ENCODE data around the gene CTNNA3.
"Not testable (repeated sequence)": the region's sequence is repeated elsewhere in the genome, so short reads cannot be mapped to it uniquely, and the experiment has no call there.

The CTNNA3 gene

GRCh38 chr10:67506083-67506756 lies 189.8 kb downstream of the CTNNA3 start:
- DNase-seq (ENCODE audit: low read depth in 3 of 3), result no peak

DNA sequence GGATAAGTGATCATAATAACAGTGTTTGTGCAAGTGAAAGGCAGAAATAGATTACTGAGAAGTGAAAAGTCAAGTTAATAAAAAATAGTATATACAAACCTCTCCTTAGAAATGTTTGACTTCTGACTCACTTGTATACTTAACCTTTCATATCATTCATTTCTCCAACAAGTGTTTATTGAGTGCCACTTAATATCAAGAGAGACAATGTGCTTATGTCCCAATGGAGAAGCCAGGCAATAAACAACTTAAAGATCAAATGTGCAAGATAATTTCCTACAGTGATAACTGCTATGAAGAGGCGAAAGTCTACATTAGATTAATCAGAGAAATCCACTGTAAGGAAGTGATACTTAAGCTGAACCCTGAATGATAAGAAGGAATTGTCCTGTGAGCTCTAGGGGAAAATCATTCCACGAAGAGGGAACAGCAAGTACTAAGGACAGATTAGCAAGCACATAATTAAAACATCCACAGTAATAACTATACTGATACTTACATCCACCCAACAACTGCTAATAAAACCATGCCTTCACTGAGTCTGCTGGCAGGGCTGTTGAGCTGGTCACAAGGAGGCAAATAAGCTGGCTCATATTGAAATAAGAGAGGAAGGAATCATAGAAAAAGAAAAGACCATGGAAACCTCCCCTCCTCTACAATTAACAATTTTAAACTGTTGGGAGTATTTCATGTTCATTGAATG lies 203.5 kb downstream of the CTNNA3 start:
- no peak for DNase-seq (ENCODE audit: low read depth in 3 of 3)

- DNase-seq (ENCODE audit: low read depth in 3 of 3), result no peak
Measured at GRCh38 chr10:67487906-67488619, 207.9 kb downstream of the CTNNA3 start.

DNA sequence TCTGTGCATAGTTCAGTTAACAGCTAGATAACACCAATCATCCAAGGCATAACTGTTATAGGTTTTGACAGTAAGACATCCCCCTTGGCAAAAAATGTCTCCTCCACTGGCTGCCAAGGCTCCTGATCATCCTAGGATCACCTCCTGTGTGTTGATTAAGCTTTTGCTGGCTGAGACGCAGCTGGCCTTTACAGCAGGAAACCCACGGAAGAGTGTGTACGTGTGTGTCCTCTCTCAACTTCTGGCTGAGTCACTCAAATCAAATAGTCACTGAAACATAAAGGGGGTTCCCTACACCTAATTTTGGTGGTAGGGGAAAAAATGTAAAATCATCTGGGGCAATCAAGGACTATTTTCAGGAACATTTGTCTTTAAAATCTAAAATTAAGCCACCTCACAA lies 208.8 kb downstream of the CTNNA3 start:
- no peak for DNase-seq (ENCODE audit: low read depth in 3 of 3)

GRCh38 chr10:67477868-67478267 lies 218.1 kb downstream of the CTNNA3 start:
- DNase-seq (ENCODE audit: low read depth in 3 of 3), result no peak

DNA sequence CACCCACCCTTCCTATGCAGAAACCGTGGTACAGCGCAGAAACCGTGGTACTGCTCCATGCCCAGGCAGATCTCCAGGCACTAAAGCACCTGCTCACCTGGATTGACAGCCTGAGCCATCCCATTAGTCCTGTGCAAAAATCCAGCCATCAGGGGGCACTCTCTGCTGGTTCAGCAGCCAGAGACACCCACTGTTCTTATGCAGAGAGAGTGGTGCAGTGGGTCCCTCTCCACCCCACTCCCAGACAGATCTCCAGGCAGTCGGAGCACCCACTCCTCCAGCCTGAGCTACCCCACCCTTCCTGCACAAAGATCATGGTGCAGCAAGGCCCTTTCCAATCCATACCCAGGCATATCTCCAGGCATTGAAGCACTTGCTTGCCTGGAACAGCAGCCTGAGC lies 219.8 kb downstream of the CTNNA3 start:
- DNase-seq (ENCODE audit: low read depth in 3 of 3), result no peak

DNA sequence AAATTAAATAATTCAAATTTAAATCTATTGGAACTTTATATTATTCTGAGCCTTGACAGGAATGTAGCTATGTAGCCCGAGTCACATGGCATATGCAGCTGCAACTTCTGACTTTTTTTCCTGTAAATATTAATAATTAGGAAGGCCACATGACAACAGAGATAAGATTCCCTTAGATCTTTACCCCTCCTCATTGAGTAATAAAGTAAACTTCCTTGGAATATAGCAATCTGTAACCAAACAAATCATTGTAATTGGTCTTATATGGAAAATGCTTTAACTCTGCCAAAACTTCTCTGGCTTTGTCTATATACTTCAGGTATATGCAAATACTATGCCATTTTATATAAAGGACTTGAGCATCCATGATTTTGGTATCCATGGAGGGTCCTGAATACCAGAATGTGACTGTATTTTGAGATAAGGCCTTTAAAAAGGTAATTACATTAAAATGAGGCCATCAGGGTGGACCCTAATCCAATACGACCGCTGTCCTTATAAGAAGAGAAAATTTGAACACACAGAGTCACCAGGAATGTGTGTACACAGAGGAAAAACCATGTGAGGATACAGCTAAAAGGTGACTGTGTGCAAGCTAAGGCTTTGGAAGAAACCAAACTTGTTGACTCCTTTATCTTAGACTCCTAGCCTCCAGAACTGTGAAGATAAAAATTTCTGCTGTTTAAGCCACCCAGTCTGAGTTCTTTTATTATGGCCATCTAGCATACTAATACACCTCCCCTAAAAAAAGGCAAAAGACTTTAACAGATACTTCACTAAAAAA lies 222.0 kb downstream of the CTNNA3 start:
- no peak for DNase-seq (ENCODE audit: low read depth in 3 of 3)

GRCh38 chr10:67471022-67471421 lies 225.0 kb downstream of the CTNNA3 start:
- no peak for DNase-seq (ENCODE audit: low read depth in 3 of 3)

GRCh38 chr10:67464278-67464677 lies 231.7 kb downstream of the CTNNA3 start:
- no peak for DNase-seq (ENCODE audit: low read depth in 3 of 3)

DNA sequence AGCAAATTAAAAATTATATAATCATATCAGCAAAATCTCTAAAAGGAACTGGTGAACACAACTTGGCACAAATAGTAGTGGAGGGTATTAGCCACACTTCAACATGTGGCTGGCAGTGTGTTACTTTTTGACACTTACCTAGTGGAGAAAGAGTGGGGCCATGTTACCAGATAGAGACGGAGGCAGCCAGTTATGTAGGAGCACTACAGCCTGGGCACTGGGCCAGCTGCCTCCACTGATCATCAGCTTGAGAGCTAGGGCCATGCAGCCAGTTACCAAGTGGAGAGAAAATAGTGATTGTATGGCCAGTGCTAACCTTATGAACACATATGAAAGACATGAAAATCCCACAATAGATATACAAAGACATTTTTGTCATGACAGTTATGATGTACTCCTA lies 243.1 kb downstream of the CTNNA3 start:
- DNase-seq (ENCODE audit: low read depth in 3 of 3), result no peak

- no peak for DNase-seq (ENCODE audit: low read depth in 3 of 3)
Measured at GRCh38 chr10:67438605-67439304, 257.2 kb downstream of the CTNNA3 start.

DNA sequence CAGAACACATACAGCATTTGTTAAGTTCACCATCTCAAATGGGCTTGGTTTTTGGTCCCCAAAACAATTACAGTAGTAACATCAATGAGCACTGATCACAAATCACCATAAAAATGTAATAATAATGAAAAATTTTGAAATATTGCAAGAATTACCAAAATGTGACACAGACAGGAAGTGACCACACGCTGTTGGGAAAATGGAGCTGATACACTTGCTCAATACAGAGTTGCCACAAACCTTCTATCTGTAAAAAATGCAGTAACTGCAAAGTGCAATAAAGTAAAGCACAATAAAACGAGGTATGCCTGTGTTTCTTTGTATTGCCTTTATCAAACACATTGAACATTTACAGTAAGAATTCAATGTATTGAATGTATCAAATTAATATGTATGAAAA lies 262.7 kb downstream of the CTNNA3 start:
- DNase-seq (ENCODE audit: low read depth in 3 of 3), result no peak

DNA sequence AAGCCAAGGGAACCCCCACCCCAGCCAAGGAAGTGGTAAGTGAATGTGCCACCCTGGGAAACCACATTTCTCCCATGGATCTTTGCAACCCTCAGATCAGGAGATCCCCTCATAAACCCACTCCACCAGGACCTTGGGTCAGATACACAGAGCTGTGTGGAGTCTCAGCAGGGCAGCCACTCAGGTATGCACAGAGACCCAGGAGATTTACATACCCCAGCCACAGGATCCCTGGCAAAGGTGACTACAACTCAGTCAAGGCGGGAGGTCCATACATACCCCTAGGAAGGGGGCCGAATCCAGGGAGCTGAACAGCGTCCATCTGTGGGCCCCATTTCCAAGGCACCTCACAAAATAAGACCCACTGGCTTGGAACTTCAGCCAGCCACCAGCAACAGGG lies 293.4 kb downstream of the CTNNA3 start:
- DNase-seq (ENCODE audit: low read depth in 3 of 3), result no peak

DNA sequence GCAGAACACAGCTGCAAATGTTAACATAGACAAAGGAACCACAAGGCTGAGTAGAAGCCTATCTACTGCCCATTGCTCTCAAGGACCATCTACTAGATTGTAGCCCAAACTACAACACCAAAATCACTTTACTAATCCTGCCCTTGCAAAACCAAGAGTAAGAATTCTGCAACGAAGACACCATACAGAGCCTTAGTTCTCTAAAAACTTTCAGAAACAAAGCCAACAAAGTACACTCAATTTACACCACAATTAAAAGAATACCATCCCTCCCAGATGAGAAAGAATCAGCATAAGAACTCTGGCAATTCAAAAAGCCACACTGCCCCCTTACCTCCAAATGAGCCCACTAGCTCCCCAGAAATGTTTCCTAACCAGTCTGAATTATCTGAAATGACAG lies 294.3 kb downstream of the CTNNA3 start:
- DNase-seq (ENCODE audit: low read depth in 3 of 3), result no peak

DNA sequence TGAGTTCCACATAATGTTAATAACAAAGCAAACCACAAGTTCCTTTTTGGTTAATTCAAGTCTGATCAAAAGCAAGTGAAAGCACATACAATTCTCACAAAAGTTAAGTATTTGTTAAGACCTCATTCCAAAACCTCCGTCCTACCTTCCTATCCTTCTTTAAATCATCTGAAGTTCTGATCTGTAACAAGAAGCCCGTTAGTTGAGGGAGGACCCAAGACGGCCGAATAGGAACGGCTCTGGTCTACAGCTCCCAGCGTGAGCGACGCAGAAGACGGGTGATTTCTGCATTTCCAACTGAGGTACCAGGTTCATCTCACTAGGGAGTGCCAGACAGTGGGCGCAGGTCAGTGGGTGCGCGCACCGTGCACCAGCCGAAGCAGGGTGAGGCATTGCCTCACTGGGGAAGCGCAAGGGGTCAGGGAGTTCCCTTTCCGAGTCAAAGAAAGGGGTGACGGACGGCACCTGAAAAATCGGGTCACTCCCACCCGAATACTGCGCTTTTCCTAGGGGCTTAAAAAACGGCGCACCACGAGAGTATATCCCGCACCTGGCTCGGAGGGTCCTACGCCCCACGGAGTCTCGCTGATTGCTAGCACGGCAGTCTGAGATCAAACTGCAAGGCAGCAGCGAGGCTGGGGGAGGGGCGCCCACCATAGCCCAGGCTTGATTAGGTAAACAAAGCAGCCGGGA lies 309.0 kb downstream of the CTNNA3 start:
- DNase-seq (ENCODE audit: low read depth in 3 of 3), result not testable (repeated sequence)

DNA sequence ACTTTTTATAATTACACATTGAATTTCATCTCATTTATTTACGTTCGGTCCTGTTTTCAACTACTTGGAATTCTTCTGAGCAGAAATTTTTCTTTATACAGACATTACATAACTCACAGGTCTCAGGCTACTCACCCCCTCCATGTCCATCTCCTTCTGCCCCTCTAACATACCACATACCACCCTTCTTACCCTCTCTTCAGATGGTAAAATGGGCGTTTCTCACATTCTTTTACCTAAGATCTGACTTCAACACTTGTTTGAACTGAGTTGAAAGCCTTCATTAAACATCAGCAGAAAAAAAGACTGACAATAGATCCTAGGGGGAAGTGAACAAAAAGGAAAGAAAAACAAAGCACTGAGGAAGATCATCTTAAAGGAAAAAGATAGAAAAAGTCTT lies 309.7 kb downstream of the CTNNA3 start:
- DNase-seq (ENCODE audit: low read depth in 3 of 3), result no peak

GRCh38 chr10:67385566-67385965 lies 310.4 kb downstream of the CTNNA3 start:
- DNase-seq (ENCODE audit: low read depth in 3 of 3), result no peak

GRCh38 chr10:67385089-67385488 lies 310.9 kb downstream of the CTNNA3 start:
- DNase-seq (ENCODE audit: low read depth in 3 of 3), result no peak

DNA sequence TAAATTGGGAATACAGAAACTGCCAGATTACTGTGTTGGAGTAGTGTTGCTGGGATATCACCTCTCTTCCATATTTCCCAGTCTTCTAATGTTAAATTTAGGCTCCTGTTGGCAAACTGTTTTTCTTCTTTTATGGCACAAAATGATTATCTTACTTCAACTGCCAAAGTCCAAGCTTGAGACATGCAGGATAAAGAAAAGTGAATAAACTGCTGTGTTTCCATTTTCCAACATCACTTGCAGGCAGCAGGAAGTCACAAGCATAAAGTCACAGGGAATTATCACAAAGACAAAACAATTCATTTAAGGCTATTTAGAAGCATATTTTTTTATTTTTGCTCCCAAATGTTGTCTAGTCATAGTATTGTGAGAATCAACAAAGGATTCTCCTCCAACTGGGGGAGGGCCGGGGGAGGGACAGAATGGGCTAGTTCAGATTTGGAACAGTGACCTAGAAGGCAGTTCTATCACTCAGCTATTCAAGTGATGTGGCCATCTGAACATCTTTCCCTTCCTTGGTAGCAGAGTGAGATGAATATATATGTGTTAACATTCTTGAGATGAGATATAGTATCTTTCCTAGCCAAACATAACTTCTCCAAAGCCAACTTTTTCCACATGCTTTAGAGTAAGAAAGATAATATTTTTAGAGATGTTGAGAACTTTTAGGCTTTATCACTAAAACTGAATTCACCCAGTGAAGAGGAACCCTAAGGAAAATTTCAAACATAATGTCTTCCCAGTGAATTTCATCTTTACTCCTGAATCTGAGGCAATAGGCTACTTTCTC lies 364.7 kb downstream of the CTNNA3 start:
- DNase-seq (ENCODE audit: low read depth in 3 of 3), result no peak

All from stimulated activated CD4-positive, alpha-beta T cell treated with anti-CD3 and anti-CD28 coated beads, TNF-alpha, amount 100 ng/mL, for 4 hours (primary cell).